CMK (cell line): ENCODE measurements around the gene ASAH2.
"Not testable (repeated sequence)": the region's sequence is repeated elsewhere in the genome, so short reads cannot be mapped to it uniquely, and the experiment has no call there.

ENCODE experiments used
- DNase-seq: peaks from one replicate; pipeline ENCODE4 v3.0.0-alpha.2; 2010; ENCODE audit warnings: low read depth

Gene ASAH2

GRCh38 chr10:50251394-50251793, at the start of gene ASAH2:
TSS of gene ASAH2 (minus strand) at chr10:50251516. CDS start at chr10:50248610, 2,906 bp downstream.
- DNase-seq, result no peak

GRCh38 chr10:50299948-50300669, 48.8 kb upstream of the ASAH2 start:
- no peak for DNase-seq

GRCh38 chr10:50295367-50295766, 44.1 kb upstream of the ASAH2 start:
- no peak for DNase-seq

- no peak for DNase-seq
Measured at GRCh38 chr10:50294582-50294981, 43.3 kb upstream of the ASAH2 start.

- DNase-seq, result no peak
Measured at GRCh38 chr10:50293513-50294313, 42.4 kb upstream of the ASAH2 start.

GRCh38 chr10:50291261-50291850, 40.0 kb upstream of the ASAH2 start:
- no peak for DNase-seq

- DNase-seq, result no peak
Measured at GRCh38 chr10:50289196-50289595, 37.9 kb upstream of the ASAH2 start.

GRCh38 chr10:50286996-50287803, 35.9 kb upstream of the ASAH2 start:
- DNase-seq, result no peak

GRCh38 chr10:50286517-50286916, 35.2 kb upstream of the ASAH2 start:
- DNase-seq, result no peak

- DNase-seq, result no peak
Measured at GRCh38 chr10:50281967-50282522, 30.7 kb upstream of the ASAH2 start.

- DNase-seq, result no peak
Measured at GRCh38 chr10:50281210-50281966, 30.1 kb upstream of the ASAH2 start.

GRCh38 chr10:50280049-50280841, 28.9 kb upstream of the ASAH2 start:
- no peak for DNase-seq

- DNase-seq, result no peak
Measured at GRCh38 chr10:50279489-50279888, 28.2 kb upstream of the ASAH2 start.

GRCh38 chr10:50275650-50276235, 24.4 kb upstream of the ASAH2 start:
- DNase-seq, result no peak

GRCh38 chr10:50272531-50272930, 21.2 kb upstream of the ASAH2 start:
- no peak for DNase-seq

- no peak for DNase-seq
Measured at GRCh38 chr10:50271564-50272250, 20.4 kb upstream of the ASAH2 start.

- not testable (repeated sequence) for DNase-seq
Measured at GRCh38 chr10:50267877-50268276, 16.6 kb upstream of the ASAH2 start.

GRCh38 chr10:50262625-50263024, 11.3 kb upstream of the ASAH2 start:
- DNase-seq, result peak; percentile 15

GRCh38 chr10:50260791-50261281, 9.5 kb upstream of the ASAH2 start:
- DNase-seq, result no peak
